HepG2 (cell line): Measurements from ENCODE around the gene MTURN. TPM values are rescaled to one million over a fixed set of nuclear protein-coding genes. Genes with fewer than 3 reads are reported as not detected.

Source experiments
- ATAC-seq: fragments of 200-7000 bp; cut with Tn5 transposase; 3 replicates; pipeline ENCODE4 v1.9.1; 2020; ENCODE audit warnings: mild to moderate bottlenecking, moderate library complexity
- BruUV-seq: library from RNA; stranded (reverse); fragments of 400-500 nt; replicated peaks from 2 replicates; lab custom pipeline; 2021; lab: Mats Ljungman, UMichigan
- CTCF ChIA-PET: fragments of 300-600 bp; formaldehyde crosslinking; extraction: SDS; loops from one replicate; lab custom pipeline; 2021; ENCODE audit warnings: low total read pairs, inconsistent platforms, low intra/inter-chr PET ratio; lab: Yijun Ruan, JAX
- POLR2A ChIA-PET: fragments of 350-600 bp; sonication (Branson Sonifier 250); formaldehyde crosslinking; loops from one replicate; lab custom pipeline; 2020; ENCODE audit warnings: antibody characterized with exemption, inconsistent platforms; lab: Yijun Ruan, JAX
- DNase-seq: peaks from one replicate; pipeline ENCODE4 v3.0.0-alpha.2; 2015; ENCODE audit warnings: low spot score
- FAIRE-seq: peaks from 3 replicates; lab custom pipeline; 2011; peaks lifted over from hg19 to GRCh38; lab: Jason Lieb, UNC
- H2AFZ ChIP-seq: one replicate; pipeline ENCODE4 v1.6.1; 2011; ENCODE audit warnings: low read length, inconsistent platforms
- H3K27ac ChIP-seq: fragments of 300-600 bp; 3 replicates; pipeline ENCODE4 v1.8.0; 2011; ENCODE audit warnings: mixed run types, mild to moderate bottlenecking, mixed read lengths, low read length, inconsistent platforms; ENCODE audit not compliant: insufficient read depth; ENCODE audit errors: extremely low read length
- H3K27me3 ChIP-seq, 2 experiments: fragments of 200-600 bp in 1 of 2; 2 replicates in 1 of 2; 3 replicates in 1 of 2; pipeline versions ENCODE4 v1.6.0 to v1.8.0; 2011; ENCODE audit warnings: low read length in 2 of 2, mild to moderate bottlenecking in 2 of 2, moderate library complexity in 2 of 2, inconsistent platforms in 1 of 2; ENCODE audit not compliant: insufficient read depth in 2 of 2, control insufficient read depth in 1 of 2
- H3K36me3 ChIP-seq, 2 experiments: fragments of 200-600 bp in 1 of 2; replicated peaks in 1 of 2; 2 replicates in 1 of 2; 3 replicates in 1 of 2; pipeline versions ENCODE4 v1.5.1 to v1.8.0; 2011; ENCODE audit warnings: low read length in 2 of 2, inconsistent platforms in 1 of 2; ENCODE audit not compliant: insufficient read depth in 2 of 2, control insufficient read depth in 1 of 2
- H3K4me1 ChIP-seq: 2 replicates; pipeline ENCODE4 v1.5.1; 2012; ENCODE audit warnings: low read length, inconsistent platforms; ENCODE audit not compliant: insufficient read depth
- H3K4me2 ChIP-seq: 2 replicates; pipeline ENCODE4 v1.6.0; 2011; ENCODE audit warnings: low read depth, low read length, inconsistent platforms
- H3K4me3 ChIP-seq, 3 experiments: fragments of 200-600 bp in 1 of 3; sonication (generic), shearing (Covaris generic) in 1 of 3; replicated peaks in 1 of 3; 2 replicates each; pipeline ENCODE4 v1.5.1; 2011 to 2016; ENCODE audit warnings: low read length in 3 of 3, inconsistent platforms in 2 of 3, low read depth in 2 of 3, mild to moderate bottlenecking in 2 of 3, control low read depth in 1 of 3, mixed read lengths in 1 of 3; ENCODE audit not compliant: insufficient read depth in 1 of 3
- H3K79me2 ChIP-seq: one replicate; pipeline ENCODE4 v1.6.1; 2011; ENCODE audit warnings: low read length, inconsistent platforms; ENCODE audit not compliant: insufficient read depth
- H3K9ac ChIP-seq: 2 replicates; pipeline ENCODE4 v1.6.0; 2011; ENCODE audit warnings: mild to moderate bottlenecking, low read depth, low read length, inconsistent platforms; ENCODE audit not compliant: insufficient read depth
- H3K9me3 ChIP-seq: 2 replicates; pipeline ENCODE4 v1.5.1; 2012; ENCODE audit warnings: mild to moderate bottlenecking, low read length
- H4K20me1 ChIP-seq: 2 replicates; pipeline ENCODE4 v1.6.0; 2011; ENCODE audit warnings: inconsistent platforms, mild to moderate bottlenecking, low read length, moderate library complexity; ENCODE audit not compliant: insufficient read depth
- ARNT2 ChIP-seq: sonication (generic); formaldehyde crosslinking; IDR thresholded peaks from 2 replicates; pipeline ENCODE4 v1.8.0; 2022; ENCODE audit warnings: mild to moderate bottlenecking, low read depth, missing genetic modification reagents, moderate library complexity
- EHMT2 ChIP-seq: fragments of 200-600 bp; sonication (generic); IDR thresholded peaks from 2 replicates; pipeline ENCODE4 v1.7.0; 2017; ENCODE audit warnings: antibody characterized with exemption, low read depth, low read length, borderline replicate concordance
- GLI4 ChIP-seq: sonication (generic); formaldehyde crosslinking; IDR thresholded peaks from 2 replicates; pipeline ENCODE4 v1.5.1; 2020; ENCODE audit warnings: missing genetic modification reagents, mild to moderate bottlenecking, moderate library complexity, borderline replicate concordance
- JUNB ChIP-seq: sonication (generic); formaldehyde crosslinking; IDR thresholded peaks from 2 replicates; pipeline ENCODE4 v1.8.0; 2022; ENCODE audit warnings: missing genetic modification reagents, mild to moderate bottlenecking, borderline replicate concordance
- KAT8 ChIP-seq: IDR thresholded peaks from 2 replicates; pipeline ENCODE4 v1.6.1; 2016; ENCODE audit warnings: missing genetic modification reagents, missing compliant biosample characterization
- POLR2AphosphoS2 ChIP-seq: IDR thresholded peaks from 2 replicates; pipeline ENCODE4 v1.6.1; 2011; ENCODE audit warnings: low read depth, low read length, improper control_type of control experiment
- SALL1 ChIP-seq: sonication (generic); formaldehyde crosslinking; IDR thresholded peaks from 2 replicates; pipeline ENCODE4 v1.8.0; 2022; ENCODE audit warnings: mild to moderate bottlenecking, missing genetic modification reagents
- SMAD3 ChIP-seq: sonication (generic); formaldehyde crosslinking; IDR thresholded peaks from 2 replicates; pipeline ENCODE4 v1.4.0; 2020; ENCODE audit warnings: missing genetic modification reagents
- ZNF644 ChIP-seq: IDR thresholded peaks from 2 replicates; pipeline ENCODE4 v1.6.1; 2016; ENCODE audit warnings: low read depth
- ZNF670 ChIP-seq: sonication (generic); formaldehyde crosslinking; IDR thresholded peaks from 2 replicates; pipeline ENCODE4 v1.8.0; 2022; ENCODE audit warnings: mild to moderate bottlenecking, missing genetic modification reagents, borderline replicate concordance
- ZNF703 ChIP-seq: sonication (generic); formaldehyde crosslinking; IDR thresholded peaks from 2 replicates; pipeline ENCODE4 v1.5.1; 2020; ENCODE audit warnings: missing genetic modification reagents, mild to moderate bottlenecking, moderate library complexity, borderline replicate concordance
- ZNF780A ChIP-seq: sonication (generic); formaldehyde crosslinking; IDR thresholded peaks from 2 replicates; pipeline ENCODE4 v1.8.0; 2022; ENCODE audit warnings: mild to moderate bottlenecking, missing genetic modification reagents, moderate library complexity
- WGBS: methylation state at CpG from one replicate; pipeline ENCODE4 v1.1.6; 2017; ENCODE audit warnings: low lambda C conversion rate; 5-methylcytosine and 5-hydroxymethylcytosine counted together
- in situ Hi-C: cut with HindIII; loops from 2 replicates; pipeline ENCODE4 v1.10.0; 2017; ENCODE audit warnings: low pct_unique_long_range_greater_than_20kb; ENCODE audit not compliant: extremely low pct_ligation_motif_present
- intact Hi-C: fragments of 100-400 bp; cut with micrococcal nuclease; formaldehyde crosslinking; loops from one replicate; pipeline ENCODE4 v1.10.0; 2022; ENCODE audit not compliant: unreplicated experiment
- polyA plus RNA-seq, 8 experiments: library from polyadenylated mRNA; depleted of rRNA in 3 of 8; stranded (reverse) in 7 of 8; unstranded in 1 of 8; fragments of >200 nt; fragmentation: Illumina TruSeq in 4 of 8; extraction: Trizol in 4 of 8; gene quantifications; 2 replicates each; pipeline versions ENCODE4 v1.2.1 to v1.2.3, GENCODE V29; 2011 to 2016; ENCODE audit warnings: low read depth in 4 of 8, missing spikeins in 1 of 8, mixed read lengths in 1 of 8; ENCODE audit not compliant: insufficient read depth in 1 of 8
- total RNA-seq, 5 experiments: library from RNA; depleted of rRNA; stranded (reverse); fragments of >200 nt; fragmentation: Illumina TruSeq; extraction: Trizol; gene quantifications; 2 replicates each; pipeline ENCODE4 v1.2.3, GENCODE V29; 2016; ENCODE audit warnings: low read depth in 1 of 5
- TF ChIP-seq, protein P1 (sequence below): sonication (generic); formaldehyde crosslinking; IDR thresholded peaks from 2 replicates; pipeline ENCODE4 v1.4.0; 2020; ENCODE audit warnings: mild to moderate bottlenecking, missing genetic modification reagents
- TF ChIP-seq, protein P2 (sequence below): sonication (generic); formaldehyde crosslinking; IDR thresholded peaks from 2 replicates; pipeline ENCODE4 v1.4.0; 2020; ENCODE audit warnings: missing genetic modification reagents
- TF ChIP-seq, protein P3 (sequence below): sonication (generic); formaldehyde crosslinking; IDR thresholded peaks from 2 replicates; pipeline ENCODE4 v1.5.0; 2020; ENCODE audit warnings: mild to moderate bottlenecking, missing genetic modification reagents

The MTURN gene
- total and polyA plus RNA-seq, 2 of the 13 experiments (the other 11 are each of a cell fraction or from before 2014, with no cell fraction given), result 5.7 to 7.2 TPM

GRCh38 chr7:30148426-30148825, 13.6 kb downstream of the MTURN start:
- DNase-seq, result no peak
- FAIRE-seq, result no peak
- Histone ChIP-seq H3K4me1 (peaks cover 7% of the 10 kb centered on the region; the same call in 1 of the 2 replicates), H4K20me1 (no peaks in the 10 kb centered on the region), H2AFZ (no peak overlapping the region), H3K36me3 (peaks cover 0 to 18% of the 10 kb centered on the region in 2 experiments; a peak in 1 of 5 replicates), H3K4me3 (no peak overlapping the region), H3K79me2 (no peaks in the 10 kb centered on the region), H3K9ac (no peak overlapping the region), H3K27ac (no peak overlapping the region), H3K9me3 (no peaks in the 10 kb centered on the region), H3K4me2 (no peak overlapping the region), H3K27me3 (no peaks in the 10 kb centered on the region)
- intact Hi-C loops (no loop called here), in situ Hi-C loops (no loop called here)
- ChIA-PET CTCF (no interaction called here), POLR2A (no interaction called here)
- ATAC-seq, result no peak
- no peak for TF ChIP-seq ARNT2
- TF ChIP-seq ZNF644 (CRISPR knock-in tag), result no peak
- TF ChIP-seq GLI4 (CRISPR knock-in tag), result no peak
- no peak for TF ChIP-seq KAT8
- TF ChIP-seq, protein P1, sequence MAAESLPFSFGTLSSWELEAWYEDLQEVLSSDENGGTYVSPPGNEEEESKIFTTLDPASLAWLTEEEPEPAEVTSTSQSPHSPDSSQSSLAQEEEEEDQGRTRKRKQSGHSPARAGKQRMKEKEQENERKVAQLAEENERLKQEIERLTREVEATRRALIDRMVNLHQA, result no peak
- WGBS, result 98% methylated on average over 5 of the region's 5 CpGs
- BruUV-seq, result no TSS peak

DNA sequence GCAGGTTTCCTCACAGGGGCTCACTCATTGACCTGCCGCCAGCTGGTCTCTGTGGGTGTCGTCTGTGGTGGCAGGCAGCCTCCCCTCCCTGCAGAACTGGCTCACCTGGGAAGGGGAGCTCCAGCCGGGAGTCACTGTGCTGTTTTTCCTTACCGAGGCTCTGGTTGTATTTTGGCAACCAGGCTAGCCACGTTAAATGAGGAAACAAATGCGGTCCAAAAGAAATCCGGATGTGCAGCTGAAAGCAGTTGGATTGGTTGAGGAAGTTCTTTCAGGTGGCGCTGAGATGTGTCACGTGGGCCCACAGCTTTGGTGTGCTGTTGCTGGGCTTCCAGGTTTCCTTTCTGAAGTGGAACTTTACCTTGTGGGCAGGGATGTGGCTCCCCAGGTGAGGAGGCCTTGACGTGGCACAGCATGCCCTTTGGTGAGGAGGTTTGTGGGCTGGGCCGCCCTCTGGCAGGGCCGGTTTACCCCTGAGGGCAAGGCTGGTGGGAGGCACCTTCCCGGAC, 14.2 kb downstream of the MTURN start:
- POLR2A ChIA-PET, result no interaction called here
- Histone ChIP-seq H3K4me1 (peaks cover 7% of the 10 kb centered on the region; the same call in 1 of the 2 replicates), H3K4me3 (no peak overlapping the region), H3K4me2 (no peak overlapping the region), H3K36me3 (peaks cover 0 to 18% of the 10 kb centered on the region in 2 experiments; a peak in 1 of 5 replicates), H4K20me1 (no peaks in the 10 kb centered on the region), H3K27ac (no peak overlapping the region), H2AFZ (no peak overlapping the region), H3K9ac (no peak overlapping the region), H3K27me3 (no peaks in the 10 kb centered on the region), H3K9me3 (no peaks in the 10 kb centered on the region), H3K79me2 (no peaks in the 10 kb centered on the region)
- ATAC-seq, result no peak
- intact Hi-C loops (no loop called here), in situ Hi-C loops (no loop called here)
- no TSS peak for BruUV-seq
- WGBS, result 90% methylated on average over 13 of the region's 13 CpGs
- CTCF ChIA-PET, result no interaction called here
- FAIRE-seq, result no peak
- DNase-seq, result no peak
- no peak for TF ChIP-seq ZNF670 (CRISPR knock-in tag)
- TF ChIP-seq EHMT2, result no peak
- no peak for TF ChIP-seq ZNF780A (CRISPR knock-in tag)
- TF ChIP-seq JUNB, result no peak
- no peak for TF ChIP-seq ZNF703 (CRISPR knock-in tag)
- TF ChIP-seq SMAD3 (CRISPR knock-in tag), result no peak
- no peak for TF ChIP-seq POLR2AphosphoS2
- TF ChIP-seq, protein P2, sequence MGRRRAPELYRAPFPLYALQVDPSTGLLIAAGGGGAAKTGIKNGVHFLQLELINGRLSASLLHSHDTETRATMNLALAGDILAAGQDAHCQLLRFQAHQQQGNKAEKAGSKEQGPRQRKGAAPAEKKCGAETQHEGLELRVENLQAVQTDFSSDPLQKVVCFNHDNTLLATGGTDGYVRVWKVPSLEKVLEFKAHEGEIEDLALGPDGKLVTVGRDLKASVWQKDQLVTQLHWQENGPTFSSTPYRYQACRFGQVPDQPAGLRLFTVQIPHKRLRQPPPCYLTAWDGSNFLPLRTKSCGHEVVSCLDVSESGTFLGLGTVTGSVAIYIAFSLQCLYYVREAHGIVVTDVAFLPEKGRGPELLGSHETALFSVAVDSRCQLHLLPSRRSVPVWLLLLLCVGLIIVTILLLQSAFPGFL (CRISPR knock-in tag), result no peak
- TF ChIP-seq, protein P3, sequence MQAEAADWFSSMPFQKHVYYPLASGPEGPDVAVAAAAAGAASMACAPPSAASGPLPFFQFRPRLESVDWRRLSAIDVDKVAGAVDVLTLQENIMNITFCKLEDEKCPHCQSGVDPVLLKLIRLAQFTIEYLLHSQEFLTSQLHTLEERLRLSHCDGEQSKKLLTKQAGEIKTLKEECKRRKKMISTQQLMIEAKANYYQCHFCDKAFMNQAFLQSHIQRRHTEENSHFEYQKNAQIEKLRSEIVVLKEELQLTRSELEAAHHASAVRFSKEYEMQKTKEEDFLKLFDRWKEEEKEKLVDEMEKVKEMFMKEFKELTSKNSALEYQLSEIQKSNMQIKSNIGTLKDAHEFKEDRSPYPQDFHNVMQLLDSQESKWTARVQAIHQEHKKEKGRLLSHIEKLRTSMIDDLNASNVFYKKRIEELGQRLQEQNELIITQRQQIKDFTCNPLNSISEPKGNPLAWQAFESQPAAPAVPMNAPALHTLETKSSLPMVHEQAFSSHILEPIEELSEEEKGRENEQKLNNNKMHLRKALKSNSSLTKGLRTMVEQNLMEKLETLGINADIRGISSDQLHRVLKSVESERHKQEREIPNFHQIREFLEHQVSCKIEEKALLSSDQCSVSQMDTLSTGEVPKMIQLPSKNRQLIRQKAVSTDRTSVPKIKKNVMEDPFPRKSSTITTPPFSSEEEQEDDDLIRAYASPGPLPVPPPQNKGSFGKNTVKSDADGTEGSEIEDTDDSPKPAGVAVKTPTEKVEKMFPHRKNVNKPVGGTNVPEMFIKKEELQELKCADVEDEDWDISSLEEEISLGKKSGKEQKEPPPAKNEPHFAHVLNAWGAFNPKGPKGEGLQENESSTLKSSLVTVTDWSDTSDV (CRISPR knock-in tag), result no peak
- no peak for TF ChIP-seq SALL1 (CRISPR knock-in tag)
